ENCODE measurements around the gene CREB3.

The CREB3 gene

DNA sequence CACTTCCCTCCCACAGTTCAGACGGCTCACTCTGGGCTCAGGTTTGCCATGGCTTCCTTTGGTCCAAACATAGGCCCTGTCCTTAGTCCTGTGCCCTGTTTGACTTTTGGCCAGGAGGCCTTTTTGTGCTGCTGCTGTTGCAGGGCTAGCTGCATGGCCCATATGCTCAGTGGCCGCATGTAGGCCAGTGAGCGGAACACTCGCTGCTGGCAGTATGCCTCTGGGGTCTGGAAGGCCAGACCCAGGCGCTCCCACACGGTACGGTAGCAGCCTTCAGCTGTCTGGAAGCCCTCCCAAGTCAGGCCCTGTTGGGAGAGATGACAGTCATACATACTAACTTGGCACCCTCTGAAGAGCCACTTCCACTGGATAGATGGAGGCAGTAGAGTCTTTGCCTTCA, 4.7 kb downstream of the CREB3 start:
- H3K9ac ChIP-seq = no peak overlapping the region
- H2AFZ ChIP-seq (ENCODE audit: low read depth) = no peak overlapping the region
- no peaks in the 10 kb centered on the region for H4K20me1 ChIP-seq (ENCODE audit: insufficient read depth)
- no peaks in the 10 kb centered on the region for H3K36me3 ChIP-seq (ENCODE audit: insufficient read depth)
- no peak overlapping the region for H3K4me3 ChIP-seq (IDR thresholded peaks at IDR 0.05; ENCODE audit: insufficient read depth, low read depth, low read length)
- H3K4me1 ChIP-seq (ENCODE audit: low read depth, poor library complexity, severe bottlenecking) = peaks cover 20% of the 10 kb centered on the region
- H3K27ac ChIP-seq = no peak overlapping the region
- H3K4me2 ChIP-seq = no peak overlapping the region
- no peaks in the 10 kb centered on the region for H3K79me2 ChIP-seq (ENCODE audit: insufficient read depth, low read depth)
- no peaks in the 10 kb centered on the region for H3K27me3 ChIP-seq (ENCODE audit: insufficient read depth, low read depth)
- TF ChIP-seq, protein P1, sequence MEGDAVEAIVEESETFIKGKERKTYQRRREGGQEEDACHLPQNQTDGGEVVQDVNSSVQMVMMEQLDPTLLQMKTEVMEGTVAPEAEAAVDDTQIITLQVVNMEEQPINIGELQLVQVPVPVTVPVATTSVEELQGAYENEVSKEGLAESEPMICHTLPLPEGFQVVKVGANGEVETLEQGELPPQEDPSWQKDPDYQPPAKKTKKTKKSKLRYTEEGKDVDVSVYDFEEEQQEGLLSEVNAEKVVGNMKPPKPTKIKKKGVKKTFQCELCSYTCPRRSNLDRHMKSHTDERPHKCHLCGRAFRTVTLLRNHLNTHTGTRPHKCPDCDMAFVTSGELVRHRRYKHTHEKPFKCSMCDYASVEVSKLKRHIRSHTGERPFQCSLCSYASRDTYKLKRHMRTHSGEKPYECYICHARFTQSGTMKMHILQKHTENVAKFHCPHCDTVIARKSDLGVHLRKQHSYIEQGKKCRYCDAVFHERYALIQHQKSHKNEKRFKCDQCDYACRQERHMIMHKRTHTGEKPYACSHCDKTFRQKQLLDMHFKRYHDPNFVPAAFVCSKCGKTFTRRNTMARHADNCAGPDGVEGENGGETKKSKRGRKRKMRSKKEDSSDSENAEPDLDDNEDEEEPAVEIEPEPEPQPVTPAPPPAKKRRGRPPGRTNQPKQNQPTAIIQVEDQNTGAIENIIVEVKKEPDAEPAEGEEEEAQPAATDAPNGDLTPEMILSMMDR (conservative IDR thresholded peaks at IDR 0.05; ENCODE audit: low read depth, low read length) = no peak

DNA sequence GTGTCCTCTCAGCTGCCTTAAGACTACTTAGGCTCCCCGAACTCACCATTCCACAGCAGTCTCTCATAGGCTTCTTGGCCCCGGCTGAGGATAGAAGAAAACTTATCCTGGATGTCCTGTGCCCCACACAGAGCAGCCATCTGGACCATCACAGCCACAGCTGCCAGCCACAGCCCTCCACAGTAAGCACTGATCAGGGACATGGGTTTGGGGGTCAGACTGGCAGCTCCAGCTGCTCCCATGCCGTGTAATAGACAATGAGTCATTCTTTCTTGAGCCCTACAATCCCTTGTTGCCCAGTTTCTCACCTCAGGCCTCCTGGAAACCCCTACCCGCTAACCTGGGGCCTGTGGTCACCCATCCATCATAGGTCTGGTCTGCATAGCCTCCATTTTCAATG, 5.7 kb downstream of the CREB3 start:
- Histone ChIP-seq H3K4me3 (IDR thresholded peaks at IDR 0.05; ENCODE audit: insufficient read depth, low read depth, low read length) (no peak overlapping the region), H3K27ac (no peak overlapping the region), H2AFZ (ENCODE audit: low read depth) (no peak overlapping the region), H3K36me3 (ENCODE audit: insufficient read depth) (no peaks in the 10 kb centered on the region), H3K79me2 (ENCODE audit: insufficient read depth, low read depth) (no peaks in the 10 kb centered on the region), H3K27me3 (ENCODE audit: insufficient read depth, low read depth) (no peaks in the 10 kb centered on the region), H3K4me1 (ENCODE audit: low read depth, poor library complexity, severe bottlenecking) (peaks cover 17% of the 10 kb centered on the region), H3K4me2 (no peak overlapping the region), H4K20me1 (ENCODE audit: insufficient read depth) (no peaks in the 10 kb centered on the region), H3K9ac (no peak overlapping the region)
- TF ChIP-seq, protein P1 (conservative IDR thresholded peaks at IDR 0.05; ENCODE audit: low read depth, low read length) = no peak

DNA sequence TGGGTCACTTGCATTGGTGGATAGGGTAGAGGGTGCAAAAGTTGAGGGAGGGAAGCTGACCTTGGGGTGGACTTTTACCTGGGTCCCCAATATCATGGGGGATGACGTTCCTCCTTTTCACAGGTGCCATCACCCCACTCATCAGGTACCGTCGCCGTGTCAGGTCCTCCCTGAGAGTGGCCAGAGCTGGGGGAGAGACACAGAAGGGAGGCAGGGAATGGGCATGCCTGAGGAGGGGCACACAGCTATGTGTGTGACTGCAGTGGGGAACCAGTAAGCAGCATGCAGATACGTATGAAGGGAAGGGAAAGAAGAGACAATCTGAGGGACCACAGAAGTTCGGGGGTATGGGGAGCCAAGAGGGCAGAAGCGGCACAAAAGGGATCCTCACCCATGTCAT, 6.5 kb downstream of the CREB3 start:
- Histone ChIP-seq H3K79me2 (ENCODE audit: insufficient read depth, low read depth) (no peaks in the 10 kb centered on the region), H3K36me3 (ENCODE audit: insufficient read depth) (no peaks in the 10 kb centered on the region), H3K27ac (no peak overlapping the region), H3K4me2 (no peak overlapping the region), H3K4me3 (IDR thresholded peaks at IDR 0.05; ENCODE audit: insufficient read depth, low read depth, low read length) (no peak overlapping the region), H3K9ac (no peak overlapping the region), H3K27me3 (ENCODE audit: insufficient read depth, low read depth) (no peaks in the 10 kb centered on the region), H4K20me1 (ENCODE audit: insufficient read depth) (no peaks in the 10 kb centered on the region), H3K4me1 (ENCODE audit: low read depth, poor library complexity, severe bottlenecking) (peaks cover 10% of the 10 kb centered on the region), H2AFZ (ENCODE audit: low read depth) (no peak overlapping the region)
- TF ChIP-seq, protein P1 (conservative IDR thresholded peaks at IDR 0.05; ENCODE audit: low read depth, low read length) = no peak

DNA sequence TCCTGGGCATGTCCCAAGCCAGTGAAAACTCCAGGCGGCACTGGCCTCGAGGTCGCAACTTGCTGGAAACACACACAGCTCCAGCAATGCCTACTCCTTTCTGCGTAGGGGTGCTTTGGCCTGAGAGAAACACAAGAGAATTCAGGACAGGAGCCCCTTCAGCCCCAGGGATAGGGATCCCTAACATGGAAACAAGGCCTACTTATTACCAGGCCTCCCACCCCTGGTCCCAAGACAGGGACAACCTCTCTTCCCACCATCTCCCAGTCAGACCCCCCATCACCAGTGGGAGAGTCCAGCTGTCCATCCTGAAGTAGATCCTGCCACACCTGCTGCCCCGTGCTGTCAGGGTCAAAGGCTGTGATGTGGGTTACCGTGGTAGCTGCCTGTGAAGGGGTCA, 7.8 kb downstream of the CREB3 start:
- H3K9ac ChIP-seq = no peak overlapping the region
- H3K4me1 ChIP-seq (ENCODE audit: low read depth, poor library complexity, severe bottlenecking) = peaks cover 4% of the 10 kb centered on the region
- no peak overlapping the region for H2AFZ ChIP-seq (ENCODE audit: low read depth)
- H3K79me2 ChIP-seq (ENCODE audit: insufficient read depth, low read depth) = peaks cover 2% of the 10 kb centered on the region; the same call in 1 of the 2 replicates
- TF ChIP-seq, protein P1 (conservative IDR thresholded peaks at IDR 0.05; ENCODE audit: low read depth, low read length) = no peak
- H3K27me3 ChIP-seq (ENCODE audit: insufficient read depth, low read depth) = no peaks in the 10 kb centered on the region
- no peak overlapping the region for H3K27ac ChIP-seq
- no peaks in the 10 kb centered on the region for H3K36me3 ChIP-seq (ENCODE audit: insufficient read depth)
- no peaks in the 10 kb centered on the region for H4K20me1 ChIP-seq (ENCODE audit: insufficient read depth)
- H3K4me3 ChIP-seq (IDR thresholded peaks at IDR 0.05; ENCODE audit: insufficient read depth, low read depth, low read length) = no peak overlapping the region
- no peak overlapping the region for H3K4me2 ChIP-seq
